GM19025 (cell line): Measurements from ENCODE around the gene PLET1.

Experiments used
- ATAC-seq: cut with Tn5 transposase; IDR thresholded peaks from one replicate; pipeline ENCODE4 v1.9.1; 2021; ENCODE audit warnings: mild to moderate bottlenecking, low read depth, moderate library complexity; ENCODE audit not compliant: unreplicated experiment

Gene PLET1

GRCh38 chr11:112285841-112286311, 25.2 kb upstream of the PLET1 start:
- ATAC-seq: no peak

- no peak for ATAC-seq
These were observed 21.1 kb upstream of the PLET1 start for GRCh38 chr11:112281726-112282125.

- peak; percentile 67 for ATAC-seq
These were observed 19.8 kb upstream of the PLET1 start for GRCh38 chr11:112280268-112281126.

GRCh38 chr11:112279901-112280267, 19.2 kb upstream of the PLET1 start:
- peak; percentile 38 for ATAC-seq

- ATAC-seq: no peak
These were observed 18.1 kb upstream of the PLET1 start for GRCh38 chr11:112278803-112279202.

GRCh38 chr11:112277941-112278340, 17.3 kb upstream of the PLET1 start:
- ATAC-seq: no peak

- ATAC-seq: no peak
These were observed 16.4 kb upstream of the PLET1 start for GRCh38 chr11:112277029-112277428.

GRCh38 chr11:112274007-112274783, 13.5 kb upstream of the PLET1 start:
- ATAC-seq: no peak

- no peak for ATAC-seq
These were observed 12.4 kb upstream of the PLET1 start for GRCh38 chr11:112273066-112273465.

- no peak for ATAC-seq
These were observed 10.6 kb upstream of the PLET1 start for GRCh38 chr11:112271242-112271641.

GRCh38 chr11:112270551-112271180, 10.0 kb upstream of the PLET1 start:
- ATAC-seq: no peak

GRCh38 chr11:112269139-112269538, 8.5 kb upstream of the PLET1 start:
- ATAC-seq: no peak

GRCh38 chr11:112268406-112268805, 7.7 kb upstream of the PLET1 start:
- no peak for ATAC-seq

GRCh38 chr11:112267188-112267591, 6.5 kb upstream of the PLET1 start:
- ATAC-seq: no peak

GRCh38 chr11:112266410-112266778, 5.7 kb upstream of the PLET1 start:
- no peak for ATAC-seq

- no peak for ATAC-seq
These were observed 5.2 kb upstream of the PLET1 start for GRCh38 chr11:112265659-112266409.

- ATAC-seq: no peak
These were observed 5.5 kb downstream of the PLET1 start for GRCh38 chr11:112255067-112255720.

- no peak for ATAC-seq
These were observed 6.9 kb downstream of the PLET1 start for GRCh38 chr11:112253605-112254242.

- no peak for ATAC-seq
These were observed 10.6 kb downstream of the PLET1 start for GRCh38 chr11:112249871-112250610.
